HepG2 (cell line): ENCODE results near the gene TNP2. TPM values are rescaled to one million over a fixed set of nuclear protein-coding genes. Genes with fewer than 3 reads are reported as not detected.
A peak's percentile ranks its signal among the peaks of the same experiment; 100 is the strongest.

ENCODE experiments used
- CAMTA2 ChIP-seq: sonication (generic); formaldehyde crosslinking; IDR thresholded peaks from 2 replicates; pipeline ENCODE4 v1.4.0; 2020; ENCODE audit warnings: mild to moderate bottlenecking, missing genetic modification reagents, borderline replicate concordance
- CBX1 ChIP-seq: IDR thresholded peaks from one replicate; pipeline ENCODE4 v1.6.1; 2016; ENCODE audit warnings: antibody characterized with exemption, low read depth
- HOXA9 ChIP-seq: sonication (generic); formaldehyde crosslinking; IDR thresholded peaks from 2 replicates; pipeline ENCODE4 v1.8.1; 2022; ENCODE audit warnings: missing genetic modification reagents, mild to moderate bottlenecking, moderate library complexity, borderline replicate concordance
- IKZF1 ChIP-seq: fragments of 450-650 bp; IDR thresholded peaks from 2 replicates; pipeline ENCODE4 v1.7.1; 2016
- MTERF4 ChIP-seq: sonication (generic); formaldehyde crosslinking; IDR thresholded peaks from 2 replicates; pipeline ENCODE4 v1.8.0; 2023; ENCODE audit warnings: mild to moderate bottlenecking, missing genetic modification reagents
- NAIF1 ChIP-seq: sonication (generic); formaldehyde crosslinking; IDR thresholded peaks from 2 replicates; pipeline ENCODE4 v1.5.0; 2020; ENCODE audit warnings: mild to moderate bottlenecking, missing genetic modification reagents, borderline replicate concordance
- NFKB2 ChIP-seq: sonication (generic); formaldehyde crosslinking; IDR thresholded peaks from 2 replicates; pipeline ENCODE4 v1.4.0; 2020; ENCODE audit warnings: missing genetic modification reagents, borderline replicate concordance
- ZFAT ChIP-seq: sonication (generic); formaldehyde crosslinking; conservative IDR thresholded peaks from 2 replicates; pipeline ENCODE4 v1.8.1; 2023; ENCODE audit warnings: missing genetic modification reagents, inconsistent platforms
- ZMYM3 ChIP-seq: sonication (generic); formaldehyde crosslinking; IDR thresholded peaks from 2 replicates; pipeline ENCODE4 v1.5.1; 2020; ENCODE audit warnings: mild to moderate bottlenecking, missing genetic modification reagents
- ZMYM4 ChIP-seq: sonication (generic); formaldehyde crosslinking; IDR thresholded peaks from 2 replicates; pipeline ENCODE4 v1.8.1; 2023; ENCODE audit warnings: mild to moderate bottlenecking, missing genetic modification reagents
- ZNF207 ChIP-seq: fragments of 450-650 bp; IDR thresholded peaks from 2 replicates; pipeline ENCODE4 v1.6.1; 2016; ENCODE audit warnings: antibody characterized with exemption, borderline replicate concordance
- ZNF251 ChIP-seq: sonication (generic); formaldehyde crosslinking; IDR thresholded peaks from 2 replicates; pipeline ENCODE4 v1.9.0; 2021; ENCODE audit warnings: mild to moderate bottlenecking, missing genetic modification reagents
- ZNF557 ChIP-seq: sonication (generic); formaldehyde crosslinking; IDR thresholded peaks from 2 replicates; pipeline ENCODE4 v1.4.0; 2020; ENCODE audit warnings: missing genetic modification reagents
- ZNF703 ChIP-seq: sonication (generic); formaldehyde crosslinking; IDR thresholded peaks from 2 replicates; pipeline ENCODE4 v1.5.1; 2020; ENCODE audit warnings: missing genetic modification reagents, mild to moderate bottlenecking, moderate library complexity, borderline replicate concordance
- ZNF772 ChIP-seq: sonication (generic); formaldehyde crosslinking; IDR thresholded peaks from 2 replicates; pipeline ENCODE4 v1.5.0; 2020; ENCODE audit warnings: mild to moderate bottlenecking, missing genetic modification reagents
- polyA plus RNA-seq, 8 experiments: library from polyadenylated mRNA; depleted of rRNA in 3 of 8; stranded (reverse) in 7 of 8; unstranded in 1 of 8; fragments of >200 nt; fragmentation: Illumina TruSeq in 4 of 8; extraction: Trizol in 4 of 8; gene quantifications; 2 replicates each; pipeline versions ENCODE4 v1.2.1 to v1.2.3, GENCODE V29; 2011 to 2016; ENCODE audit warnings: low read depth in 4 of 8, missing spikeins in 1 of 8, mixed read lengths in 1 of 8; ENCODE audit not compliant: insufficient read depth in 1 of 8
- total RNA-seq, 5 experiments: library from RNA; depleted of rRNA; stranded (reverse); fragments of >200 nt; fragmentation: Illumina TruSeq; extraction: Trizol; gene quantifications; 2 replicates each; pipeline ENCODE4 v1.2.3, GENCODE V29; 2016; ENCODE audit warnings: low read depth in 1 of 5
- TF ChIP-seq, protein P1 (sequence below): sonication (generic); formaldehyde crosslinking; IDR thresholded peaks from 2 replicates; pipeline ENCODE4 v1.4.0; 2020; ENCODE audit warnings: missing genetic modification reagents
- TF ChIP-seq, protein P2 (sequence below): sonication (generic); formaldehyde crosslinking; IDR thresholded peaks from 2 replicates; pipeline ENCODE4 v1.4.0; 2020; ENCODE audit warnings: missing genetic modification reagents
- TF ChIP-seq, protein P3 (sequence below), 2 experiments: sonication (generic) in 1 of 2; formaldehyde crosslinking in 1 of 2; IDR thresholded peaks; 2 replicates each; pipeline versions ENCODE4 v1.4.0 to v1.6.1; 2016 to 2020; ENCODE audit warnings: borderline replicate concordance in 1 of 2, low read depth in 1 of 2, mild to moderate bottlenecking in 1 of 2, missing genetic modification reagents in 1 of 2

Gene TNP2
- total and polyA plus RNA-seq, 2 of the 13 experiments (the other 11 are each of a cell fraction or from before 2014, with no cell fraction given) = not detected

DNA sequence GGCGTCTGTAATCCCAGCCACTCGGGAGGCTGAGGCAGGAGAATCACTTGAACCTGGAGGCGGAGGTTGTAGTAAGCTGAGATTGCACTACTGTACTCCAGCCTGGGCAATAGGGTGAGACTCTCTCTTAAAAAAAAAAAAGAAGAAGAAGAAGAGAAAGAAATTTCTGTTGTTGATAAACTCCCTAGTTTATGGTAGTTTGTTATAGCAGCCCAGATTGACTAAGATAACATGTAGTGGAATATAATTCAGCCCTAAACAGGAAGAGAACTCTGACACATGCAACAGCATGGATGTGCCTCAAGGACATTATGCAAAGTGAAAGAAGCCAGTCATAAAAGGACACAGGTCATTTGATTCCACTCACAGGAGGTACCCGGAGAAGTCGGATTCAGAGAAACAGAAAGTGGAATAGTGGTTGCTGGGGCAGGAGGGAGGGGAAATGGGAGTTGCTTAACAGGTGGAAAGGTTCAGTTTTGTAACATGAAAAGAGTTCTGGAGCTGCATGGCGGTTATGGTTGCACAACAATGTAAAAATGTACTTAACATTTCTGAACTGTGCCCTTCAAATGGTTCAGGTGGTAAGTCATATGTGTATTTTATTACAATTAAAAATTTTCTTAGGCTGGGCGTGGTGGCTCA is 38.0 kb upstream of the TNP2 start (continued):
- peak; percentile 77; the same call in 1 of the 2 replicates for TF ChIP-seq ZNF557 (CRISPR knock-in tag)
- TF ChIP-seq ZFAT (CRISPR knock-in tag) = no peak
- TF ChIP-seq CBX1 = peak; percentile 7
- TF ChIP-seq NFKB2 (CRISPR knock-in tag) = 0 out of 2 replicates have a peak, but pooled peaks have one; percentile 22
- TF ChIP-seq CAMTA2 = no peak
- TF ChIP-seq IKZF1 = no peak
- no peak for TF ChIP-seq HOXA9 (CRISPR knock-in tag)
- peak; percentile 96 for TF ChIP-seq ZMYM3 (CRISPR knock-in tag)
- TF ChIP-seq, protein P1, sequence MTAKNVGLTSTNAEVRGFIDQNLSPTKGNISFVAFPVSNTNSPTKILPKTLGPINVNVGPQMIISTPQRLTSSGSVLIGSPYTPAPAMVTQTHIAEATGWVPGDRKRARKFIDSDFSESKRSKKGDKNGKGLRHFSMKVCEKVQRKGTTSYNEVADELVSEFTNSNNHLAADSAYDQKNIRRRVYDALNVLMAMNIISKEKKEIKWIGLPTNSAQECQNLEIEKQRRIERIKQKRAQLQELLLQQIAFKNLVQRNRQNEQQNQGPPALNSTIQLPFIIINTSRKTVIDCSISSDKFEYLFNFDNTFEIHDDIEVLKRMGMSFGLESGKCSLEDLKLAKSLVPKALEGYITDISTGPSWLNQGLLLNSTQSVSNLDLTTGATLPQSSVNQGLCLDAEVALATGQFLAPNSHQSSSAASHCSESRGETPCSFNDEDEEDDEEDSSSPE (CRISPR knock-in tag) = peak; percentile 75
- no peak for TF ChIP-seq ZNF703 (CRISPR knock-in tag)
- TF ChIP-seq NAIF1 = peak; percentile 24; the same call in 1 of the 2 replicates
- no peak for TF ChIP-seq ZNF251 (CRISPR knock-in tag)
- TF ChIP-seq ZMYM4 (CRISPR knock-in tag) = peak; percentile 56
- TF ChIP-seq ZNF772 (CRISPR knock-in tag) = 0 out of 2 replicates have a peak, but pooled peaks have one; percentile 34
- TF ChIP-seq ZNF207 = no peak
- TF ChIP-seq MTERF4 (CRISPR knock-in tag) = no peak; the same call in 1 of the 2 replicates
- TF ChIP-seq, protein P2, sequence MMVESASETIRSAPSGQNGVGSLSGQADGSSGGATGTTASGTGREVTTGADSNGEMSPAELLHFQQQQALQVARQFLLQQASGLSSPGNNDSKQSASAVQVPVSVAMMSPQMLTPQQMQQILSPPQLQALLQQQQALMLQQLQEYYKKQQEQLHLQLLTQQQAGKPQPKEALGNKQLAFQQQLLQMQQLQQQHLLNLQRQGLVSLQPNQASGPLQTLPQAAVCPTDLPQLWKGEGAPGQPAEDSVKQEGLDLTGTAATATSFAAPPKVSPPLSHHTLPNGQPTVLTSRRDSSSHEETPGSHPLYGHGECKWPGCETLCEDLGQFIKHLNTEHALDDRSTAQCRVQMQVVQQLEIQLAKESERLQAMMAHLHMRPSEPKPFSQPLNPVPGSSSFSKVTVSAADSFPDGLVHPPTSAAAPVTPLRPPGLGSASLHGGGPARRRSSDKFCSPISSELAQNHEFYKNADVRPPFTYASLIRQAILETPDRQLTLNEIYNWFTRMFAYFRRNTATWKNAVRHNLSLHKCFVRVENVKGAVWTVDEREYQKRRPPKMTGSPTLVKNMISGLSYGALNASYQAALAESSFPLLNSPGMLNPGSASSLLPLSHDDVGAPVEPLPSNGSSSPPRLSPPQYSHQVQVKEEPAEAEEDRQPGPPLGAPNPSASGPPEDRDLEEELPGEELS (CRISPR knock-in tag) = peak; percentile 89
- TF ChIP-seq, protein P3, sequence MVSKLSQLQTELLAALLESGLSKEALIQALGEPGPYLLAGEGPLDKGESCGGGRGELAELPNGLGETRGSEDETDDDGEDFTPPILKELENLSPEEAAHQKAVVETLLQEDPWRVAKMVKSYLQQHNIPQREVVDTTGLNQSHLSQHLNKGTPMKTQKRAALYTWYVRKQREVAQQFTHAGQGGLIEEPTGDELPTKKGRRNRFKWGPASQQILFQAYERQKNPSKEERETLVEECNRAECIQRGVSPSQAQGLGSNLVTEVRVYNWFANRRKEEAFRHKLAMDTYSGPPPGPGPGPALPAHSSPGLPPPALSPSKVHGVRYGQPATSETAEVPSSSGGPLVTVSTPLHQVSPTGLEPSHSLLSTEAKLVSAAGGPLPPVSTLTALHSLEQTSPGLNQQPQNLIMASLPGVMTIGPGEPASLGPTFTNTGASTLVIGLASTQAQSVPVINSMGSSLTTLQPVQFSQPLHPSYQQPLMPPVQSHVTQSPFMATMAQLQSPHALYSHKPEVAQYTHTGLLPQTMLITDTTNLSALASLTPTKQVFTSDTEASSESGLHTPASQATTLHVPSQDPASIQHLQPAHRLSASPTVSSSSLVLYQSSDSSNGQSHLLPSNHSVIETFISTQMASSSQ (IDR thresholded peaks at IDR 0.05; ENCODE audit: low read depth) = peak; percentile 59; the same call in 1 of the 2 replicates
- TF ChIP-seq, protein P3 (CRISPR knock-in tag; IDR thresholded peaks at IDR 0.05; ENCODE audit: borderline replicate concordance) = no peak; the same call in none of the 2 replicates
